ENCODE results near the gene GLI2. TPM values are rescaled to one million over a fixed set of nuclear protein-coding genes. Genes with fewer than 3 reads are reported as not detected.

GLI2 gene
- total and polyA plus RNA-seq, 2 donors (not counting 1 experiment from before 2014, with no cell fraction given) = 2.8 to 3.3 TPM

- H2AFZ ChIP-seq (ENCODE audit: low read length) = no peak overlapping the region
- H3K4me2 ChIP-seq (ENCODE audit: extremely low read depth, insufficient read depth, low read length) = no peak overlapping the region
- H3K27ac ChIP-seq (ENCODE audit: insufficient read depth, low read length) = no peak overlapping the region
- no peak overlapping the region for H3K4me3 ChIP-seq (replicated peaks in 1 of 4; ENCODE audit: control extremely low read depth in 1 of 4, insufficient read depth in 1 of 4, low read depth in 3 of 4, low read length in 4 of 4)
- no peak for DNase-seq (ENCODE audit: low read depth in 2 of 2)
- no peaks in the 10 kb centered on the region for H3K9me3 ChIP-seq (ENCODE audit: control insufficient read depth, insufficient read depth, low read depth, low read length)
- no peak overlapping the region for H3K9ac ChIP-seq (ENCODE audit: insufficient read depth, low read length)
- peaks cover 50% of the 10 kb centered on the region for H3K79me2 ChIP-seq (ENCODE audit: control insufficient read depth, insufficient read depth, low read length)
- H3K27me3 ChIP-seq (ENCODE audit: control insufficient read depth, insufficient read depth, low read length) = no peaks in the 10 kb centered on the region
- TF ChIP-seq EZH2 (IDR thresholded peaks at IDR 0.05; ENCODE audit: low read length, missing control alignments) (no peak), CTCF (conservative IDR thresholded peaks at IDR 0.05 in 1 of 2, IDR thresholded peaks at IDR 0.05 in 1 of 2; ENCODE audit: low read depth in 1 of 2, low read length in 2 of 2) (no peak)
- no peaks in the 10 kb centered on the region for H3K4me1 ChIP-seq (ENCODE audit: control insufficient read depth, extremely low read depth, insufficient read depth, low read length)
- no peaks in the 10 kb centered on the region for H4K20me1 ChIP-seq (ENCODE audit: control insufficient read depth, extremely low read depth, insufficient read depth, low read length)
- no peaks in the 10 kb centered on the region for H3K36me3 ChIP-seq (ENCODE audit: control insufficient read depth, insufficient read depth, low read length)
These were observed 12.0 kb downstream of the GLI2 start for GRCh38 chr2:120747706-120748105.

- Histone ChIP-seq H2AFZ (ENCODE audit: low read length) (no peak overlapping the region), H3K4me2 (ENCODE audit: extremely low read depth, insufficient read depth, low read length) (no peak overlapping the region), H3K27ac (ENCODE audit: insufficient read depth, low read length) (no peak overlapping the region), H3K9me3 (ENCODE audit: control insufficient read depth, insufficient read depth, low read depth, low read length) (no peaks in the 10 kb centered on the region), H3K9ac (ENCODE audit: insufficient read depth, low read length) (no peak overlapping the region), H3K4me3 (replicated peaks in 1 of 4; ENCODE audit: control extremely low read depth in 1 of 4, insufficient read depth in 1 of 4, low read depth in 3 of 4, low read length in 4 of 4) (no peak overlapping the region), H3K27me3 (ENCODE audit: control insufficient read depth, insufficient read depth, low read length) (no peaks in the 10 kb centered on the region), H3K36me3 (ENCODE audit: control insufficient read depth, insufficient read depth, low read length) (no peaks in the 10 kb centered on the region), H4K20me1 (ENCODE audit: control insufficient read depth, extremely low read depth, insufficient read depth, low read length) (no peaks in the 10 kb centered on the region), H3K4me1 (ENCODE audit: control insufficient read depth, extremely low read depth, insufficient read depth, low read length) (no peaks in the 10 kb centered on the region), H3K79me2 (ENCODE audit: control insufficient read depth, insufficient read depth, low read length) (peaks cover 45% of the 10 kb centered on the region)
- TF ChIP-seq CTCF (conservative IDR thresholded peaks at IDR 0.05 in 1 of 2, IDR thresholded peaks at IDR 0.05 in 1 of 2; ENCODE audit: low read depth in 1 of 2, low read length in 2 of 2) (no peak), EZH2 (IDR thresholded peaks at IDR 0.05; ENCODE audit: low read length, missing control alignments) (no peak)
- DNase-seq (ENCODE audit: low read depth in 2 of 2) = no peak
These were observed 12.6 kb downstream of the GLI2 start for GRCh38 chr2:120748310-120748709.

DNA sequence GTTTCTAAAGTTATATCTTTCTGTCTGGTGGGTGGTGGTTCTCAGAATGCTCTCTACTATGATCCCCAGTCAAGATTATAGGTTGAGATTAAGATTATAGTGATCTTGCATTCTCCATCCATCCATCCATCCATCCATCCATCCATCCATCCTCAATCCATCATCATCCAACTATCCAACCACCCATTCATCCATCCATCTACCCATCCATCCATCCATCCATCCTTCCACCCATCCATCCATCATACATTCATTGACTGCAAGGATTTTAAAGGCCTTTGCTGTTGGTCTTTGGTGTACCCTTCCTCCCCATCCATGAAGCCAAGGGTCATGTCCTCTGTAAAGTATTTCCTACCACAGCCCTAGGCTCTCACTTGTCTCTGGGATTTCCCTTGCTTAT lies 13.1 kb downstream of the GLI2 start:
- Histone ChIP-seq H3K27ac (ENCODE audit: insufficient read depth, low read length) (no peak overlapping the region), H3K9me3 (ENCODE audit: control insufficient read depth, insufficient read depth, low read depth, low read length) (no peaks in the 10 kb centered on the region), H2AFZ (ENCODE audit: low read length) (no peak overlapping the region), H3K79me2 (ENCODE audit: control insufficient read depth, insufficient read depth, low read length) (peaks cover 40% of the 10 kb centered on the region), H3K4me1 (ENCODE audit: control insufficient read depth, extremely low read depth, insufficient read depth, low read length) (no peaks in the 10 kb centered on the region), H3K4me2 (ENCODE audit: extremely low read depth, insufficient read depth, low read length) (no peak overlapping the region), H3K27me3 (ENCODE audit: control insufficient read depth, insufficient read depth, low read length) (no peaks in the 10 kb centered on the region), H3K4me3 (replicated peaks in 1 of 4; ENCODE audit: control extremely low read depth in 1 of 4, insufficient read depth in 1 of 4, low read depth in 3 of 4, low read length in 4 of 4) (no peak overlapping the region), H4K20me1 (ENCODE audit: control insufficient read depth, extremely low read depth, insufficient read depth, low read length) (no peaks in the 10 kb centered on the region), H3K36me3 (ENCODE audit: control insufficient read depth, insufficient read depth, low read length) (no peaks in the 10 kb centered on the region), H3K9ac (ENCODE audit: insufficient read depth, low read length) (no peak overlapping the region)
- TF ChIP-seq CTCF (conservative IDR thresholded peaks at IDR 0.05 in 1 of 2, IDR thresholded peaks at IDR 0.05 in 1 of 2; ENCODE audit: low read depth in 1 of 2, low read length in 2 of 2) = no peak
- no peak for TF ChIP-seq EZH2 (IDR thresholded peaks at IDR 0.05; ENCODE audit: low read length, missing control alignments)
- DNase-seq (ENCODE audit: low read depth in 2 of 2) = no peak

Data from fibroblast of lung (primary cell).